HG02759 (cell line): ENCODE measurements around the gene EML1.

Experiments used
- ATAC-seq: cut with Tn5 transposase; IDR thresholded peaks from one replicate; pipeline ENCODE4 v1.9.1; 2021; ENCODE audit warnings: mild to moderate bottlenecking, moderate library complexity; ENCODE audit not compliant: unreplicated experiment

EML1 gene

DNA sequence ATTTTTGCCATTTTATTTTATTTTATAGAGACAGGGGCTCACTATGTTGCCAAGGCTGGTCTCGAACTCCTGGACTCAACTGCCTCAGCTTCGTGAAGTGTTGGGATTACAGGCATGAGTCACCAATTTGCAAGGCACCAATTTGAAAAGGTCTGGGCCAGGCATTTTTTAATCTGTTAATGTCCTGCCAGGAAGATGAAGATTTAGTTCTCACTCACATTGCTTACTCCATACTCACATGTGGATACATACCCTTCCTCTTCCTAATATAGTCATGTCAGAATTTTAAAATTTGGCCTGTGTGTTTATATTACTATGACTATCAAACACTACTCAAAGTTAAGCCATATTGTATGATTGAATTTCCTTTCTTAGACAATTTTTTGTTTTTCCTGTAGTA, 15.3 kb upstream of the EML1 start:
- ATAC-seq: no peak

DNA sequence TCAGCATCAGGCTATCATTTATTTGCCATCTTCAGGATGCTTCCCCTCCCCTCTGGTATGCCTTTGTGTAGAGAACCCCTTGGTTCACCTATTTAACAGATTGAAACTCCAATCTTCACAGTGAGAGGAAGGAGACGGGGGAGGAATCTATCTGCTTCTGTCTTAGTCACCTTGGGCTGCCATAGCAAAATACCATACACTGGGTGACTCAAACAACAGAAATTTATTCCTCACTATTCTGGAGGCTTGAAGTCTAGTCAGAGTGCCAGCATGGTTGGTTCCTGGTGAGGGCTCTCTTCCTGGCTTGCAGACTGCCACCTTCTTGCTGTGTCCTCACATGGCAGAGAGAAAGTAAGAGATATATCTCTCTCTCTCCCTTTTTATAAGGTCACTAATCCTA, 13.5 kb upstream of the EML1 start:
- no peak for ATAC-seq

DNA sequence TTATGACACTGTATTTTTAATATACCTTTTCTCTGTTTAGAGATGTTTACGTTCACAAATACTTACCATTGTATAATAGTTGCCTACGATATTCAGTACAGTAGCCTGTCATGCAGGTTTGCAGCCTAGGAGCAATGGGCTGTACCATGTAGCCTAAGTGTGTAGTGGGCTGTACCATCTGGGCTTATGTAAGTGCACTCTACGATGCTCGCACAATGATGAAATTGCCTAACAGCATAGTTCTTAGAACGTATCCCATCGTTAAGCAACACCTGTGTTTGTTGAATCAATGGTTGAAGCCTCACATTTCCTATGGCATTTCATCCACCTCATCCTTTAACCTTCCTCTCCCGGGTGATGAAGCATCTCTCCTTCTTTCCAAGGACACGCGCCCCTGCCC, 12.5 kb upstream of the EML1 start:
- no peak for ATAC-seq

GRCh38 chr14:99781091-99781490, 12.1 kb upstream of the EML1 start:
- no peak for ATAC-seq

DNA sequence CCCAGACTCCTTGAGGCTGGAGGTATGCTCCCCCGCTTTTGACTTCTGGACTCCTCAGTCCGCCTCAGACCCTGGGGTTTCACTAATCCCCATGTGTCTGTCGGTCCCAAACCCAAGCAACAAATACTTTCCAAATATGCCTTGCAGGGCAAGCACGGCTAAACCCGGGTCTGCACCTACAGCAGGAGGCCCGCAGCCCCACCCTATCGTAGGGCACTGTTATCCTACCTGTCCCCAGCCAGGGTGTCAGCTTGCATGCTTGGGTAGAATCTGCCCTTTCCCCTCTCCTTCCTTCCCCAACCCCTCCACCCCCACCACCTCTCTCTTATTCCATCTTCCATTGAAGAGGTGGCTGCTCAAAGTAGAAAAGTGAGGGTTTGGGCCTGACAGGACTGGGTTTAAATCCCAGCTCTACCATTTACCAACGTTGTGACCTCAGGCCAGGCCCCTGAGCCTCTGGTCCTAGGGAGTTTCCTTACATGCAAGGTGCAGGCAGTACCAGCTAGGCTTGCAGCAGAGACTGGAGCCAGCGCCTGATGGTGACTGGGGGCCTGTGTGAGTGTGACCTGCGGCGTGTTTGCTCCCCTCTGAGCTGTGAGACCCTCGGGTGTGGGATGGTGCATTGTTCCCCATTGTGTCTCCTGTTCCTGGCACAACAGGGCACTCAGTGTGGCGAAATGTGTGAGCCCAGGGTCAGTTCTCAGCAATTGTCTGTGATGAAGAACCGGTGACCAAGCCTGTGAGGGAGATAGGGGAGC, 11.2 kb upstream of the EML1 start:
- ATAC-seq: no peak

DNA sequence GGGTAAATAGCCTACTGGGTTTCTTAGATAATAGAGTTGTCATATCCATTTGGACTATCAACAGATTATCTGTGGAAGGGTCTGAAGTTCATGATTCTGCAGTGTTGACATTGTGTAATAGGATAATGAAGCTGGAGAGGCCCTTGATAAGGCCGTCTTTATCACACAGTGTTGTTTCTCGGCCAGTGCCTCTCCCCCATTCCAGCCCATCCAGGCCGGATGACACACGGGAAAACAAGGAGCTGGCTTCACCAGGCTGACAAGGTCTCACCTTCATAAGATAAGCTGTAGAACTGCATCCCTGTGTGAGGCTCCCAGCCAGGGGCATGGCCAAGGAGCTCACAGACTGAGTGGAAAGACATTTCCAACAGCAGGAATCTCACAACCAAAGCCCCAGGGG, 8.7 kb upstream of the EML1 start:
- no peak for ATAC-seq

DNA sequence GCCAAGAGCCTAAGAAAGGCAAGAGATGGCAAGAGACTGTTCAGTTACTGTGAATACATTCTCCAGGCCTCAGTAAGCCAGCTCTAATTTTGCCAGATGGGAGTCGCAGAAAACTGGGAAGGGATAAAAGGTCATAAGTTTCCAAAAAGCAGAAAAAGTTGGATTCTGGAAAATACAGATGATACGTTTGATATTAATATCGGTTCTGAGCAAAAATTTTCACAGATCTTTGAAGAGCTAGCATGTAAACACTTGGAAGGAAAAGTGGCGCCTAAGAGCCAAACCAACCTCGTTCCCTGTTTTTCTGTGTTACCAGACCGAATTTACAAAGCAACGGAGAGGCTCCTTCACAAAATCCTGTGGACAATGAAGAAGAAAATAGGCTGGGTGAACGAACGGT, 7.8 kb upstream of the EML1 start:
- no peak for ATAC-seq

DNA sequence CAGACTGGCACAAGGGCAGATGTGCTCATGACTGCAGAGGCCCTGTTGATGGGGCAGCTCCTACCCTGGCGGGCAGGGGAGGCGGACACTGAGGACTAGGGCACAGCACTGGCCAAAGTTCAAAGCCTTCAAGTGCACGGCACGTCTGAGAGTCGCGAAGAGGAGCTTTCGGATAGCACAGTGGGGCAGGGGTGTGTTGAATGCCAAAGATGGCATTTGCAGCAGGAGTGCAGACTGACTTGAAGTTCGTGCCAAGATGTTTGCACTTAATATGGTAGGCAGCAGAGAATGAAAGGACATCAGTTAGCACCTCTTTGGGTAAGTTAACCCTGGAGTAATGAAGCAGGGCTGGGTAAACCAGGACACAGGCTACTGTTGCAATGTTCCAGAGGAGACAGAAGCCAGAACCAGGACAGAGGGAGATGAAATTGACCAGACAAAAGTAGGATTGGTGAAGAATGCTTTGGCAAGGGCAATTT, 6.7 kb upstream of the EML1 start:
- ATAC-seq: no peak

- ATAC-seq: no peak
These were observed 4.5 kb upstream of the EML1 start for GRCh38 chr14:99788713-99789112.

DNA sequence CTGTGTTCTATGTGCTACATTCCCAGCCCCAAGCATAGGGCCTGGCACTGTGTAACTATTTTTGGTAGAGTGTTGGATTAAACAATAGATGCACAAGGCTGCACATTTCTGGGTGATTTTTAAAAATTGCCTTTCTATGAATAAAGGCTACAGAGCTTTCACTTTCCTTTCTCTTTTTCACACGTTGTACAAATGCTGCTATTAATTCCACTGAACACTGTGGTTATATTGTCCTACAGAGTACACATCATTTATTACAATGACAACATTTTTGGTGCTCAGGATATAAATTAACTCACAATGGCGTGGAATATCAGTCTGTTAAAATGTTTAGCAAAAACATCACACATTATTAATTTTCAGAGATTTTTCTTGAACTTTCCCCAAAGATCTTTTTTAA, 3.6 kb upstream of the EML1 start:
- no peak for ATAC-seq

DNA sequence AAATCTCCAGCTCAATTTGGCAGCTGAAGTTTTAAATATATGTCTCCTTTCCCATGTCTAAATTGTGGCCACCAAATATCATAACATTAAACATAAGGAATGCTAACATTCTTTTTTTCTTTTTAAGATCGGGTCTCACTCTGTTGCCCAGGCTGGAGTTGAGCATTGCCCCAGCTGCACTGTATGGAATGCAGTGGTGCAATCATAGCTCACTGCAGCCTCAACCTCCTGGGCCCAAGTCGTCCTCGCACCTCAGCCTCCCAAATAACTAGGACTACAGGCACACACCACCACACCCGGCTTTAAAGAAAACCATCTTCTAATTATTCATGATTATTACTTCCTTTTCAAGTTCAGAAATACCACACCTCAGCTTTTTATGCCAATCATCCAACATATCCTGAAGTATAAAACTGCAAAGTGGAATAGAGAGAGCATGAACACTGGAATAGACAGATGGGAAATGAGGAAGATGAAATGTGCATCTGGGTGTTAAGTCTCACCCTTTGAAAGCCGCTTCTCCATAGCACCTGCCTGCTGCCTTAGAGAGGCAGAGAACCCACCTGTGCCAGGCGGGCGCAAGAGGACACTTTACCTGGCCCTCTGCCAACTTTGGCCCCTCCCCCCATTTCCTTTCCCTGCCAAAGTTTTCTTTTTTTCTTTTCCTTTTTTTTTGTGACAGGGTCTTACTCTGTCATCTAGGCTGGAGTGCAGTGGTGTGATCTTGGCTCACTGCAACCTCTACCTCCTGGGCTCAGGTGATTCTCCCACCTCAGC, 2.8 kb upstream of the EML1 start:
- ATAC-seq: no peak

- ATAC-seq: no peak
These were observed 2.2 kb upstream of the EML1 start for GRCh38 chr14:99790978-99791376.

GRCh38 chr14:99791476-99792209, 1.6 kb upstream of the EML1 start:
- no peak for ATAC-seq

DNA sequence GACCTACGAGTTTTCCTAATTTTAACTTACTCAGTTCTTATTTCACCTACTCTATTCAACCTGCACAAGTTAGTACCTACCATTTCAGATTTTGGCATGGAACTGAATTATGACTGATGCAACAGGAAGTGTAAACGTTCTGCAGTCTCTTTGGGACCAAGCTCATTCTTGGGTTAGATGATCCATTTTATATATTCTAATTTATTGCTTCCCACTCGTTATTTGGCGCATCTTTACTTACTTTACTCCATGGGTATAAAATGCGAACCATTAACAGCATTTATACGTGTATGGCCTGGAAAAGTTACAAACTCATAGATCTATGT, 1.0 kb upstream of the EML1 start:
- no peak for ATAC-seq

GRCh38 chr14:99792551-99793212, 531 bp upstream of the EML1 start:
- no peak for ATAC-seq

DNA sequence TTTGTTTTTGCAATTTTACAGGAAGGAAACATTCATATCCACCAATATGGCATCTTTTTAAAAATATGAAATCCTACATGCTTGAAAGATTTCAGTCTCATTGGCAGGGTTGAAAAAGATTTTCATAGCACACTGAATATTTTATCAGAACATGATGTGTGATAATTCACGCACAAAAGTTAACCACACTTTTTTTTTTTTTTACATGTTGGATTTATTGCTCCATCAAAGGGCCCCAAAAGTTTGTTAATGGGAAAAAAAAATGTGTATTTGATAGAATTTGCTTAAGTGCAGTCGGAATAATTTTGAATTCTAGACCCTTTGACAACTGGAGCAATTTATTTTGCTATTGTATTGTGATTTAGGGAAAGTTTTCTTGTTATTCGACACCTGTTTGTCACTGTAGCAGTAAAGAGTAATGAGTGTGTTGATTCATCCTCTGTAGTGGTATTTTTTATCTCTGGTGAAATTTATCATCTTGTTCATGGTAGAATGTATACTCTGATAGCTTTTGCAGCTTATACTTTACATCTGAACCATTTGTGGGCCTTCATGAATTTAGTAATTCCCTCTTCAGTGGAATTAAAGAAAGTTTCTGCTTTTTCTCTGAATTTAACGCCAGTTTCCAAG, 1.1 kb downstream of the EML1 start:
- ATAC-seq: no peak

GRCh38 chr14:99795046-99795445, 1.8 kb downstream of the EML1 start:
- ATAC-seq: no peak

DNA sequence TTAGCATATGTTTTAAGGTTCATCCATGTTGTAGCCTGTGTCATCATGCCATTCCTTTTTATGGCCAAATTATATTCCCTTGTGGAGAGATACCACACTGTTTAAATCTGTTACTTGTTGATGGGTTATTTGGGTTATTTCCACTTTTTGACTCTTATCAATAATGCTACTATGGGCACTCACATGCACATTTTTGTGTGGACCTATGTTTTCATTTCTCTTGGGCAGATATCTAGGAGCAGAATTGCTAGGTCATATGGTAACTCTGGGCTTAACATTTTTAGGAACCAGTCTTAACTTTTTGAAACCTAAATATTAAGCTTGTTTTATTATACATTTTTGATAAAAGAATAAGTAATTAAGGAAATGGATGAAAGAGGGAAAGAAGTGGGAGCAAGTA, 4.0 kb downstream of the EML1 start:
- ATAC-seq: no peak

- ATAC-seq: no peak
These were observed 7.6 kb downstream of the EML1 start for GRCh38 chr14:99800781-99801180.

DNA sequence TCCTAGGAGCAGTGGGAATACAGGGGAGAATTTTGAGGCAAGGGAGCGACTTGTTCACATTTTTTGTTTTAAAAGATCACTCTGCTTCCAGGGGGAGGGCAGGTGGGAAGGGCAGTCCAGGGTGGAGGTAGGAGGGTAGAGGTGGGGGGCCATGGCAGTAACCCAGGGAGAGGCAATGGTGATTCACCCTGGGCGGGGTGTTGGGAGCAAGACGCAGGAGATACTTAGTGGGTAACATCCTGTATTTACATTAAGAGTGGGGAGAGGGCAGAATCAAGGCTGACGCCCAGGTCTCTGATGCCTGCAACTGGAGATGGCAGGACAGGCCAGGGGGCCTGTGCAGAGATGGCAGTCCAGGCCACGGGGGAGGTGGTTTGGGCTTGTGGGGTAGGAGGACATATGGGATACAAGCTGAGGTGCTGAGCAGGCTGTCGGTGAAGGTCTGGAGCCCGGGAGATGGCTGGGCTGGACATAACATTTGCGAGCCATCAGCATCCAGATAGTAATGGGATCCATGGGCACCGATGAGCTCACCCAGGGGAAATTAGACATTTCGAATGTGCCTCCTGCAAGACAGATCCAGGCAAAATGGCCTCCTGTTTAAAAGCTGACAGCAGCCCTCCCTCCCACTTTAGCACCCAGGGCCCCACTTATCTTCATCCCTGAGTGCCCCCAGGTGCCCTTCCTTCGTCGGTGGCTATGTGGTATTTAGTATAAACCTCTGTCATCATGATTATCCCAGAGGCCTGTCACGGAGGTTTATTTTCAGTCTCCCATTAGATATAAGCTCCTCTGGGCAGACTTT, 9.3 kb downstream of the EML1 start:
- ATAC-seq: no peak
